ENCODE measurements around the gene COL20A1.
A peak's percentile ranks its signal among the peaks of the same experiment; 100 is the strongest.

COL20A1 gene

DNA sequence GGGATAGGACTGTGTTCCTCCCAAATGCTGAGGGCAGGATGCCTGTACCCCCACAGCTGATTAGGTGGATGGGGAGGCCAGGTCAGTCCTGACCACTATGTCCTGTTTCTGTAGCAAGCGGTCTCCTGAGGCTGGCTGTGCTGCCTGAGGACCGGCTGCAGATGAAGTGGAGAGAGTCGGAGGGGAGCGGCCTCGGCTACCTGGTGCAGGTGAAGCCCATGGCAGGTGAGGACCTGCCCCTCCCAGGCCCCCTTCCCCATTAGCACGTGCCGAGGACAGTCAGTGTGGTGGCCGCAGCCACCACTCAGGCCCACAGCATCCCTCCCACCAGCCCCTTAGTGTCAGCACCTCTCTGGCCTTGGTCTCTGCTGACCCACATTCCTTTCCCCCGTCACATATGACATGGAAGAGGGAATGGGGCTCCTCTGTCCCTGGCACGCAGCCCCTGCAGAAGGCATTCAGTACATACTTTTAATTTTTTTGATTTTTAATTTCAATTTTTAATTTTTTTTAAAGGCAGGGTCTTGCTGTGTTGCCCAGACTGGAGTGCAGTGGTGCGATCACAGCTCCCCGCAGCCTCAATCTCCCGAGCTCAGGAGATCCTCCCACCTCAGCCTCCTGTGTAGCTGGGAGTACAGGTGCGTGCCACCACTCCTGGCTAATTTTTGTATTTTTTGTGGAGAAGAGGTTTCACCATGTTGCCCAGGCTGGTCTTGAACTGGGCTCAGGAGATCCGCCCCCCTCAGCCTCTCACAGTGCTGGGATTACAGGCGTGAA is 5.0 kb downstream of the COL20A1 start:
- no peak overlapping the region for H3K4me2 ChIP-seq (ENCODE audit: low read length, poor library complexity, severe bottlenecking)
- no peak overlapping the region for H3K4me3 ChIP-seq (ENCODE audit: insufficient read depth in 1 of 2, low read depth in 1 of 2, low read length in 2 of 2)
- H4K8ac ChIP-seq (ENCODE audit: low read length): no peak overlapping the region
- H3K9ac ChIP-seq (ENCODE audit: low read length): no peak overlapping the region
- H4K91ac ChIP-seq (ENCODE audit: low read length): no peak overlapping the region
- no peak overlapping the region for H2AK5ac ChIP-seq (ENCODE audit: low read length, severe bottlenecking)
- no peaks in the 10 kb centered on the region for H3K36me3 ChIP-seq (ENCODE audit: control insufficient read depth in 1 of 2, insufficient read depth in 2 of 2, low read depth in 1 of 2, low read length in 2 of 2)
- H2BK12ac ChIP-seq (ENCODE audit: low read length in 2 of 2): no peak overlapping the region
- H2AFZ ChIP-seq (ENCODE audit: low read depth, low read length): no peak overlapping the region
- H3K14ac ChIP-seq (ENCODE audit: low read length in 2 of 2): no peak overlapping the region
- H2BK120ac ChIP-seq (ENCODE audit: low read depth, low read length): no peak overlapping the region
- no peak for DNase-seq
- peaks cover 38 to 72% of the 10 kb centered on the region in 2 experiments for H3K27me3 ChIP-seq (ENCODE audit: control insufficient read depth in 1 of 2, insufficient read depth in 1 of 2, low read length in 2 of 2)
- H3K9me3 ChIP-seq (ENCODE audit: control insufficient read depth, low read length): peaks cover 10% of the 10 kb centered on the region
- H3K4me1 ChIP-seq (ENCODE audit: control insufficient read depth, insufficient read depth, low read depth, low read length): peaks cover 8% of the 10 kb centered on the region
- peak overlapping the region; percentile 36 for H2BK15ac ChIP-seq (ENCODE audit: low read depth, poor library complexity, severe bottlenecking)
- no peaks in the 10 kb centered on the region for H3K79me1 ChIP-seq (replicated peaks; ENCODE audit: low read length, poor library complexity, severe bottlenecking)
- 91% methylated on average over 14 of the region's 16 CpGs for WGBS
- H2BK5ac ChIP-seq (ENCODE audit: low read depth, low read length, poor library complexity, severe bottlenecking): no peak overlapping the region
- H3K4ac ChIP-seq (ENCODE audit: low read depth in 1 of 2, low read length in 2 of 2): no peak overlapping the region
- no peak overlapping the region for H3K18ac ChIP-seq (ENCODE audit: low read depth in 1 of 2, low read length in 2 of 2)
- H3K27ac ChIP-seq (ENCODE audit: low read length, poor library complexity, severe bottlenecking): no peak overlapping the region
- H3K23ac ChIP-seq (ENCODE audit: low read length in 2 of 2): no peak overlapping the region

GRCh38 chr20:63298731-63299312 is 5.8 kb downstream of the COL20A1 start:
- H4K91ac ChIP-seq (ENCODE audit: low read length): no peak overlapping the region
- no peak for DNase-seq
- no peak overlapping the region for H2AK5ac ChIP-seq (ENCODE audit: low read length, severe bottlenecking)
- no peak overlapping the region for H3K27ac ChIP-seq (ENCODE audit: low read length, poor library complexity, severe bottlenecking)
- 90% methylated on average over 17 of the region's 17 CpGs for WGBS
- no peak overlapping the region for H2BK120ac ChIP-seq (ENCODE audit: low read depth, low read length)
- no peak overlapping the region for H3K4me2 ChIP-seq (ENCODE audit: low read length, poor library complexity, severe bottlenecking)
- no peaks in the 10 kb centered on the region for H3K79me1 ChIP-seq (replicated peaks; ENCODE audit: low read length, poor library complexity, severe bottlenecking)
- peaks cover 10% of the 10 kb centered on the region for H3K9me3 ChIP-seq (ENCODE audit: control insufficient read depth, low read length)
- H2AFZ ChIP-seq (ENCODE audit: low read depth, low read length): no peak overlapping the region
- no peak overlapping the region for H3K18ac ChIP-seq (ENCODE audit: low read depth in 1 of 2, low read length in 2 of 2)
- H3K27me3 ChIP-seq (ENCODE audit: control insufficient read depth in 1 of 2, insufficient read depth in 1 of 2, low read length in 2 of 2): peaks cover 41 to 70% of the 10 kb centered on the region in 2 experiments
- H3K23ac ChIP-seq (ENCODE audit: low read length in 2 of 2): no peak overlapping the region
- peaks cover 6% of the 10 kb centered on the region for H3K4me1 ChIP-seq (ENCODE audit: control insufficient read depth, insufficient read depth, low read depth, low read length)
- H3K4ac ChIP-seq (ENCODE audit: low read depth in 1 of 2, low read length in 2 of 2): no peak overlapping the region
- no peak overlapping the region for H2BK5ac ChIP-seq (ENCODE audit: low read depth, low read length, poor library complexity, severe bottlenecking)
- no peak overlapping the region for H3K9ac ChIP-seq (ENCODE audit: low read length)
- H3K4me3 ChIP-seq (ENCODE audit: insufficient read depth in 1 of 2, low read depth in 1 of 2, low read length in 2 of 2): no peak overlapping the region
- H2BK12ac ChIP-seq (ENCODE audit: low read length in 2 of 2): no peak overlapping the region
- no peak overlapping the region for H3K14ac ChIP-seq (ENCODE audit: low read length in 2 of 2)
- no peaks in the 10 kb centered on the region for H3K36me3 ChIP-seq (ENCODE audit: control insufficient read depth in 1 of 2, insufficient read depth in 2 of 2, low read depth in 1 of 2, low read length in 2 of 2)
- H4K8ac ChIP-seq (ENCODE audit: low read length): no peak overlapping the region
- no peak overlapping the region for H2BK15ac ChIP-seq (ENCODE audit: low read depth, poor library complexity, severe bottlenecking)

- H3K9ac ChIP-seq (ENCODE audit: low read length): no peak overlapping the region
- H2BK120ac ChIP-seq (ENCODE audit: low read depth, low read length): no peak overlapping the region
- WGBS: 100% methylated on average over 1 of the region's 1 CpG
- H3K23ac ChIP-seq (ENCODE audit: low read length in 2 of 2): no peak overlapping the region
- no peak overlapping the region for H3K14ac ChIP-seq (ENCODE audit: low read length in 2 of 2)
- no peak overlapping the region for H2AFZ ChIP-seq (ENCODE audit: low read depth, low read length)
- H3K4me3 ChIP-seq (ENCODE audit: insufficient read depth in 1 of 2, low read depth in 1 of 2, low read length in 2 of 2): no peak overlapping the region
- no peak overlapping the region for H2BK12ac ChIP-seq (ENCODE audit: low read length in 2 of 2)
- H3K79me1 ChIP-seq (replicated peaks; ENCODE audit: low read length, poor library complexity, severe bottlenecking): no peaks in the 10 kb centered on the region
- no peak overlapping the region for H2BK5ac ChIP-seq (ENCODE audit: low read depth, low read length, poor library complexity, severe bottlenecking)
- peaks cover 10% of the 10 kb centered on the region for H3K9me3 ChIP-seq (ENCODE audit: control insufficient read depth, low read length)
- H4K8ac ChIP-seq (ENCODE audit: low read length): no peak overlapping the region
- H3K27ac ChIP-seq (ENCODE audit: low read length, poor library complexity, severe bottlenecking): no peak overlapping the region
- no peak overlapping the region for H3K4me2 ChIP-seq (ENCODE audit: low read length, poor library complexity, severe bottlenecking)
- H3K27me3 ChIP-seq (ENCODE audit: control insufficient read depth in 1 of 2, insufficient read depth in 1 of 2, low read length in 2 of 2): peaks cover 34 to 65% of the 10 kb centered on the region in 2 experiments
- no peak overlapping the region for H2AK5ac ChIP-seq (ENCODE audit: low read length, severe bottlenecking)
- H4K91ac ChIP-seq (ENCODE audit: low read length): no peak overlapping the region
- H3K36me3 ChIP-seq (ENCODE audit: control insufficient read depth in 1 of 2, insufficient read depth in 2 of 2, low read depth in 1 of 2, low read length in 2 of 2): no peaks in the 10 kb centered on the region
- no peak for DNase-seq
- no peak overlapping the region for H3K4ac ChIP-seq (ENCODE audit: low read depth in 1 of 2, low read length in 2 of 2)
- no peak overlapping the region for H3K18ac ChIP-seq (ENCODE audit: low read depth in 1 of 2, low read length in 2 of 2)
- H2BK15ac ChIP-seq (ENCODE audit: low read depth, poor library complexity, severe bottlenecking): no peak overlapping the region
- no peaks in the 10 kb centered on the region for H3K4me1 ChIP-seq (ENCODE audit: control insufficient read depth, insufficient read depth, low read depth, low read length)
Observed at GRCh38 chr20:63301671-63302070, 8.7 kb downstream of the COL20A1 start.

DNA sequence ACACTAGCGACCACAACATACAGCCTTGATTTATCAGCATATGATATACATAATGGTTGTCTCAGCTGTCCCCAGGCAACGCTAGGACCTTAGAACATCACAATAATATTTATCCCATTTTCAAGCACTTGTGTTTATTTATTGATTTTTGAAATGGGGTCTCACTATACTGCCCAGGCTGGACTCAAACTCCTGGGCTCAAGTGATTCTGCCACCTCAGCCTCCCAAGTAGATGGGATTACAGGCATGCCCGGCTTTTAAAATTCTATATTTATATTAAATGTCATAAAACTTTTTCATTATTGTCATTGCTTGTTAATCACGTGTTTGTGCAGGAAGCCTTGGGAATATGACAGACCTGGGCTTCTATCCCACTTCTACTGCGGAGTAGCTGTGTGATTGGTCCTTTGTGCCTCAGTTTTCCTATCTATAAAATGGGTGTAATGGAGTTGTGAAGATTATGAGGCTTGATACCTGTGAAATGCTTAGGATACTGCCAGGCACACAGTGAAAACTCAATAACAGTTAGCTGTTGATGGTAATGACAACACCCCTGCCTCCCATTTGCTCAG is 10.2 kb downstream of the COL20A1 start:
- Histone ChIP-seq H2BK120ac (ENCODE audit: low read depth, low read length) (no peak overlapping the region), H3K9ac (ENCODE audit: low read length) (no peak overlapping the region), H4K8ac (ENCODE audit: low read length) (no peak overlapping the region), H2BK12ac (ENCODE audit: low read length in 2 of 2) (no peak overlapping the region), H2AK5ac (ENCODE audit: low read length, severe bottlenecking) (no peak overlapping the region), H3K4me3 (ENCODE audit: insufficient read depth in 1 of 2, low read depth in 1 of 2, low read length in 2 of 2) (no peak overlapping the region), H3K14ac (ENCODE audit: low read length in 2 of 2) (no peak overlapping the region), H3K27me3 (ENCODE audit: control insufficient read depth in 1 of 2, insufficient read depth in 1 of 2, low read length in 2 of 2) (peaks cover 33 to 65% of the 10 kb centered on the region in 2 experiments), H3K18ac (ENCODE audit: low read depth in 1 of 2, low read length in 2 of 2) (no peak overlapping the region), H3K4ac (ENCODE audit: low read depth in 1 of 2, low read length in 2 of 2) (no peak overlapping the region), H3K79me1 (replicated peaks; ENCODE audit: low read length, poor library complexity, severe bottlenecking) (no peaks in the 10 kb centered on the region), H2AFZ (ENCODE audit: low read depth, low read length) (no peak overlapping the region), H2BK15ac (ENCODE audit: low read depth, poor library complexity, severe bottlenecking) (no peak overlapping the region), H3K23ac (ENCODE audit: low read length in 2 of 2) (no peak overlapping the region), H4K91ac (ENCODE audit: low read length) (no peak overlapping the region), H3K9me3 (ENCODE audit: control insufficient read depth, low read length) (peaks cover 10% of the 10 kb centered on the region), H3K36me3 (ENCODE audit: control insufficient read depth in 1 of 2, insufficient read depth in 2 of 2, low read depth in 1 of 2, low read length in 2 of 2) (no peaks in the 10 kb centered on the region), H2BK5ac (ENCODE audit: low read depth, low read length, poor library complexity, severe bottlenecking) (no peak overlapping the region), H3K27ac (ENCODE audit: low read length, poor library complexity, severe bottlenecking) (no peak overlapping the region), H3K4me2 (ENCODE audit: low read length, poor library complexity, severe bottlenecking) (no peak overlapping the region), H3K4me1 (ENCODE audit: control insufficient read depth, insufficient read depth, low read depth, low read length) (no peaks in the 10 kb centered on the region)
- DNase-seq: no peak
- WGBS: 74% methylated on average over 4 of the region's 5 CpGs

All from mesenchymal stem cell (in vitro differentiated cells and primary cell).